ENCODE results near the gene HMCES. TPM values are rescaled to one million over a fixed set of nuclear protein-coding genes. Genes with fewer than 3 reads are reported as not detected.

The HMCES gene
- total and polyA plus RNA-seq, 2 of the 13 experiments (the other 11 are each of a cell fraction or from before 2014, with no cell fraction given), result 16.1 to 37.5 TPM

DNA sequence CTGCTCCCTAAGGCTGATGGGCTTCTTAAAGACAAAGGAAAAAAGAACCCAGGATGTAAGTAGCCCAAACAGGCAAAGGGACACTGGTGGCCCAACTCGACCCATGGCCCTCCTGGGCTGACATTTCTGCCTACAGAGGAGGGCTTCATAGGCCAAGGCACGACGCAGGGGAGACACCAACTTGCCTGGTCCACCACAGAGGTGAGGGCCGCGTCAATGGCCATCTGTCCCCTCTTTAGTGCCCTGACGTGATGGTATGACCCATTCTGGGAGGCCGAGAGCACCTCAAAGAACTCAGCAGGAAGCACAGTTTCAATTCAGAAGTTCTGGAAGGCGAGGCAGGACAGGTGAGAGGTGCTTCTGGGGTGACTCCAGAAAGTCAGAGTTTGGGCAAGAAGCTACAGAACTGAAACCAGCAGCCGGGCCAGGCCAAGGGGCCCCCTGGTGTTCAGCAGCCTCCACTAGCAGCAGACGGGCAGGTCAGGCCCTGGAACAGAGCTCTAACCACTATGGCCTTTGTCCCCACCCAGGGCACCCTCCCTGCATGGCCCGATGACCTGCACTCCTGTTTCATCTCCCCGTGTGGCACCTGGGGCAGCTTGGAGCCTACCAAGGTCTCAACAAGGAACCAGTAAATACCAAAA lies 45.1 kb downstream of the HMCES start (continued):
- TF ChIP-seq PHF21A (CRISPR knock-in tag; IDR thresholded peaks at IDR 0.05) (no peak), ZNF501 (CRISPR knock-in tag; IDR thresholded peaks at IDR 0.05) (no peak), CC2D1A (CRISPR knock-in tag; IDR thresholded peaks at IDR 0.05) (no peak), ZNF781 (CRISPR knock-in tag; IDR thresholded peaks at IDR 0.05; ENCODE audit: borderline replicate concordance, not compliant biosample characterization) (no peak), YEATS2 (CRISPR knock-in tag; IDR thresholded peaks at IDR 0.05; ENCODE audit: borderline replicate concordance) (no peak), TEAD3 (CRISPR knock-in tag; optimal IDR thresholded peaks at IDR 0.05; ENCODE audit: borderline replicate concordance) (no peak), SPEN (CRISPR knock-in tag; IDR thresholded peaks at IDR 0.05; ENCODE audit: low read depth) (peak; percentile 24; the same call in 1 of the 2 replicates), ZNF30 (CRISPR knock-in tag; IDR thresholded peaks at IDR 0.05) (no peak), HDAC1 (CRISPR knock-in tag; IDR thresholded peaks at IDR 0.05) (no peak; the same call in 1 of the 2 replicates), XRCC5 (optimal IDR thresholded peaks at IDR 0.05; ENCODE audit: low read length) (peak; percentile 50), POGZ (CRISPR knock-in tag; IDR thresholded peaks at IDR 0.05) (no peak), ZNF451 (CRISPR knock-in tag; IDR thresholded peaks at IDR 0.05) (no peak), PHF5A (CRISPR knock-in tag; IDR thresholded peaks at IDR 0.05; ENCODE audit: low read depth, unreplicated experiment) (no peak), ARNT2 (CRISPR knock-in tag; IDR thresholded peaks at IDR 0.05; ENCODE audit: low read depth) (no peak), CBFB (CRISPR knock-in tag; IDR thresholded peaks at IDR 0.05) (no peak)
- TF ChIP-seq, protein P1, sequence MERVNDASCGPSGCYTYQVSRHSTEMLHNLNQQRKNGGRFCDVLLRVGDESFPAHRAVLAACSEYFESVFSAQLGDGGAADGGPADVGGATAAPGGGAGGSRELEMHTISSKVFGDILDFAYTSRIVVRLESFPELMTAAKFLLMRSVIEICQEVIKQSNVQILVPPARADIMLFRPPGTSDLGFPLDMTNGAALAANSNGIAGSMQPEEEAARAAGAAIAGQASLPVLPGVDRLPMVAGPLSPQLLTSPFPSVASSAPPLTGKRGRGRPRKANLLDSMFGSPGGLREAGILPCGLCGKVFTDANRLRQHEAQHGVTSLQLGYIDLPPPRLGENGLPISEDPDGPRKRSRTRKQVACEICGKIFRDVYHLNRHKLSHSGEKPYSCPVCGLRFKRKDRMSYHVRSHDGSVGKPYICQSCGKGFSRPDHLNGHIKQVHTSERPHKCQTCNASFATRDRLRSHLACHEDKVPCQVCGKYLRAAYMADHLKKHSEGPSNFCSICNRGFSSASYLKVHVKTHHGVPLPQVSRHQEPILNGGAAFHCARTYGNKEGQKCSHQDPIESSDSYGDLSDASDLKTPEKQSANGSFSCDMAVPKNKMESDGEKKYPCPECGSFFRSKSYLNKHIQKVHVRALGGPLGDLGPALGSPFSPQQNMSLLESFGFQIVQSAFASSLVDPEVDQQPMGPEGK (CRISPR knock-in tag; IDR thresholded peaks at IDR 0.05), result 0 out of 2 replicates have a peak, but pooled peaks have one; percentile 13
- TF ChIP-seq, protein P2, sequence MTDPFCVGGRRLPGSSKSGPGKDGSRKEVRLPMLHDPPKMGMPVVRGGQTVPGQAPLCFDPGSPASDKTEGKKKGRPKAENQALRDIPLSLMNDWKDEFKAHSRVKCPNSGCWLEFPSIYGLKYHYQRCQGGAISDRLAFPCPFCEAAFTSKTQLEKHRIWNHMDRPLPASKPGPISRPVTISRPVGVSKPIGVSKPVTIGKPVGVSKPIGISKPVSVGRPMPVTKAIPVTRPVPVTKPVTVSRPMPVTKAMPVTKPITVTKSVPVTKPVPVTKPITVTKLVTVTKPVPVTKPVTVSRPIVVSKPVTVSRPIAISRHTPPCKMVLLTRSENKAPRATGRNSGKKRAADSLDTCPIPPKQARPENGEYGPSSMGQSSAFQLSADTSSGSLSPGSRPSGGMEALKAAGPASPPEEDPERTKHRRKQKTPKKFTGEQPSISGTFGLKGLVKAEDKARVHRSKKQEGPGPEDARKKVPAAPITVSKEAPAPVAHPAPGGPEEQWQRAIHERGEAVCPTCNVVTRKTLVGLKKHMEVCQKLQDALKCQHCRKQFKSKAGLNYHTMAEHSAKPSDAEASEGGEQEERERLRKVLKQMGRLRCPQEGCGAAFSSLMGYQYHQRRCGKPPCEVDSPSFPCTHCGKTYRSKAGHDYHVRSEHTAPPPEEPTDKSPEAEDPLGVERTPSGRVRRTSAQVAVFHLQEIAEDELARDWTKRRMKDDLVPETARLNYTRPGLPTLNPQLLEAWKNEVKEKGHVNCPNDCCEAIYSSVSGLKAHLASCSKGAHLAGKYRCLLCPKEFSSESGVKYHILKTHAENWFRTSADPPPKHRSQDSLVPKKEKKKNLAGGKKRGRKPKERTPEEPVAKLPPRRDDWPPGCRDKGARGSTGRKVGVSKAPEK (CRISPR knock-in tag; IDR thresholded peaks at IDR 0.05; ENCODE audit: borderline replicate concordance), result no peak
- TF ChIP-seq, protein P3, sequence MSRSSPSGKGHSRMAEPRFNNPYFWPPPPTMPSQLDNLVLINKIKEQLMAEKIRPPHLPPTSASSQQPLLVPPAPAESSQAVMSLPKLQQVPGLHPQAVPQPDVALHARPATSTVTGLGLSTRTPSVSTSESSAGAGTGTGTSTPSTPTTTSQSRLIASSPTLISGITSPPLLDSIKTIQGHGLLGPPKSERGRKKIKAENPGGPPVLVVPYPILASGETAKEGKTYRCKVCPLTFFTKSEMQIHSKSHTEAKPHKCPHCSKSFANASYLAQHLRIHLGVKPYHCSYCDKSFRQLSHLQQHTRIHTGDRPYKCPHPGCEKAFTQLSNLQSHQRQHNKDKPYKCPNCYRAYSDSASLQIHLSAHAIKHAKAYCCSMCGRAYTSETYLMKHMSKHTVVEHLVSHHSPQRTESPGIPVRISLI (CRISPR knock-in tag; IDR thresholded peaks at IDR 0.05; ENCODE audit: borderline replicate concordance), result no peak
- TF ChIP-seq, protein P4, sequence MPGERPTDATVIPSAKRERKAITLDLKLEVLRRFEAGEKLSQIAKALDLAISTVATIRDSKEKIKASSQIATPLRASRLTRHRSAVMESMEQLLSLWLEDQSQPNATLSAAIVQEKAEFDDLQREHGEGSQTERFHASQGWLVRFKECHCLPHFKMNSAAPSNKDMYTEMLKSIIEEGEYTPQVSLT (CRISPR knock-in tag; IDR thresholded peaks at IDR 0.05; ENCODE audit: borderline replicate concordance, low read depth), result no peak
- TF ChIP-seq, protein P5, sequence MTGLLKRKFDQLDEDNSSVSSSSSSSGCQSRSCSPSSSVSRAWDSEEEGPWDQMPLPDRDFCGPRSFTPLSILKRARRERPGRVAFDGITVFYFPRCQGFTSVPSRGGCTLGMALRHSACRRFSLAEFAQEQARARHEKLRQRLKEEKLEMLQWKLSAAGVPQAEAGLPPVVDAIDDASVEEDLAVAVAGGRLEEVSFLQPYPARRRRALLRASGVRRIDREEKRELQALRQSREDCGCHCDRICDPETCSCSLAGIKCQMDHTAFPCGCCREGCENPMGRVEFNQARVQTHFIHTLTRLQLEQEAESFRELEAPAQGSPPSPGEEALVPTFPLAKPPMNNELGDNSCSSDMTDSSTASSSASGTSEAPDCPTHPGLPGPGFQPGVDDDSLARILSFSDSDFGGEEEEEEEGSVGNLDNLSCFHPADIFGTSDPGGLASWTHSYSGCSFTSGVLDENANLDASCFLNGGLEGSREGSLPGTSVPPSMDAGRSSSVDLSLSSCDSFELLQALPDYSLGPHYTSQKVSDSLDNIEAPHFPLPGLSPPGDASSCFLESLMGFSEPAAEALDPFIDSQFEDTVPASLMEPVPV (CRISPR knock-in tag; IDR thresholded peaks at IDR 0.05), result no peak
- TF ChIP-seq, protein P6, sequence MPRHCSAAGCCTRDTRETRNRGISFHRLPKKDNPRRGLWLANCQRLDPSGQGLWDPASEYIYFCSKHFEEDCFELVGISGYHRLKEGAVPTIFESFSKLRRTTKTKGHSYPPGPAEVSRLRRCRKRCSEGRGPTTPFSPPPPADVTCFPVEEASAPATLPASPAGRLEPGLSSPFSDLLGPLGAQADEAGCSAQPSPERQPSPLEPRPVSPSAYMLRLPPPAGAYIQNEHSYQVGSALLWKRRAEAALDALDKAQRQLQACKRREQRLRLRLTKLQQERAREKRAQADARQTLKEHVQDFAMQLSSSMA (CRISPR knock-in tag; IDR thresholded peaks at IDR 0.05), result no peak
